AG04450 (cell line): ENCODE data around the gene ITPRIPL2. TPM values are rescaled to one million over a fixed set of nuclear protein-coding genes. Genes with fewer than 3 reads are reported as not detected.

ENCODE experiments used
- CTCF ChIA-PET: fragments of 300-600, 350-600 bp; formaldehyde crosslinking; extraction: SDS; loops from one replicate; lab custom pipeline; 2022; ENCODE audit warnings: antibody characterized with exemption, inconsistent platforms; lab: Charles Lee
- POLR2A ChIA-PET: fragments of 350-600 bp; formaldehyde crosslinking; extraction: SDS; loops from one replicate; lab custom pipeline; 2021; ENCODE audit warnings: antibody characterized with exemption, inconsistent platforms; lab: Yijun Ruan, JAX
- DNase-seq: peaks from one replicate; pipeline ENCODE4 v3.0.0-alpha.2; 2011; ENCODE audit warnings: low read depth, low spot score
- H3K27ac ChIP-seq: one replicate; pipeline ENCODE4 v1.5.1; 2012; ENCODE audit warnings: low read depth, low read length, control low read depth
- H3K27me3 ChIP-seq: one replicate; pipeline ENCODE4 v1.6.0; 2012; ENCODE audit warnings: low read length; ENCODE audit not compliant: control insufficient read depth, insufficient read depth
- H3K4me3 ChIP-seq: 2 replicates; pipeline ENCODE4 v1.5.1; 2011; ENCODE audit warnings: mild to moderate bottlenecking, low read depth, low read length, control low read depth
- H3K9me3 ChIP-seq: 2 replicates; pipeline ENCODE4 v1.5.1; 2012; ENCODE audit warnings: low read length; ENCODE audit not compliant: control insufficient read depth, insufficient read depth
- polyA plus RNA-seq: library from polyadenylated mRNA; depleted of rRNA; stranded (reverse); fragments of >200 nt; gene quantifications from 2 replicates; pipeline ENCODE4 v1.2.3, GENCODE V29; 2011
- TF ChIP-seq, protein P1 (sequence below): IDR thresholded peaks from 2 replicates; pipeline ENCODE4 v1.5.1; 2011; ENCODE audit warnings: low read depth, low read length, control low read depth, inconsistent platforms

Gene ITPRIPL2
- polyA plus RNA-seq, 1 experiment: 16.3 TPM

DNA sequence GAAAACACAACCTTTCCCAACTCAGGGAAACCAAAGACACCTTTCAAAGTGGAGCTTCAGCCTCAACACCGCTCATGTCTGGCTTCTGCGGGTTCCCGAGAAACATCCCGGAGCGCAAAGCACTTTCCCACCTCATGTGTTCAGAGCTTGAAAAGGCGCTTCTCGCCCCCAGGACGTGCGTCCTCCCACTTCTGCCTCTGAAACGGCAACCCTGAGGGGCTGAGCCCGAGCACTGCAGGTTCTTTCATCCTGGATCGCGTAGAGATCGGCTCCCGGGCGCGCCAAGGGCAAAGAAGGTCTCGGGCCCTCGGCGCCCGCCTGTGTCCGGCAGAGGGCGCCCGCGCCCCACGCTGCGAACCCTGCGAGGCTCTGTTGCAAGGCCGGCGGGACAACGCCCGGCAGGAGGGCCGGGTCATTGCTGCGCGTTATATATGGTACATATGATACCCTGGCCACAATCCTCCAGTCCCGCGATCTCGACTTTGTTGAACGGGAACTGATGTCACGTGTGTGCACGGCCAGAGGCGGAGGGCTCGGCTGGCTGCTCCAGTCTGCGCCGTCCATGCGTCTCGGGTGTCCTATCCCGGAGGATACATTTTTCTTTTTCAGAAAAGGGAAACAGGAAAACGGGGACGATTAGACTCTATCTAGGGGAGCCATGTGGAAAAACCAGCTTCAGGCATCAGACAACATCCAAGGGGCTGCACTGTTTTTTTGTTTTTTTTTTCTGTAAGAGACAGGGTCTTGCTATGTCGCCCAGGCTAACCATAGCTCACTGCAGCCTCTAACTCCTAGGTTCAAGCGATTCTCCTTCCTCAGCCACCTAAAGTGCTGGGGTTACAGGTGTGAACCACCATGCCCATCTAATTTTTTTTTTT is 27.2 kb upstream of the ITPRIPL2 start:
- TF ChIP-seq, protein P1, sequence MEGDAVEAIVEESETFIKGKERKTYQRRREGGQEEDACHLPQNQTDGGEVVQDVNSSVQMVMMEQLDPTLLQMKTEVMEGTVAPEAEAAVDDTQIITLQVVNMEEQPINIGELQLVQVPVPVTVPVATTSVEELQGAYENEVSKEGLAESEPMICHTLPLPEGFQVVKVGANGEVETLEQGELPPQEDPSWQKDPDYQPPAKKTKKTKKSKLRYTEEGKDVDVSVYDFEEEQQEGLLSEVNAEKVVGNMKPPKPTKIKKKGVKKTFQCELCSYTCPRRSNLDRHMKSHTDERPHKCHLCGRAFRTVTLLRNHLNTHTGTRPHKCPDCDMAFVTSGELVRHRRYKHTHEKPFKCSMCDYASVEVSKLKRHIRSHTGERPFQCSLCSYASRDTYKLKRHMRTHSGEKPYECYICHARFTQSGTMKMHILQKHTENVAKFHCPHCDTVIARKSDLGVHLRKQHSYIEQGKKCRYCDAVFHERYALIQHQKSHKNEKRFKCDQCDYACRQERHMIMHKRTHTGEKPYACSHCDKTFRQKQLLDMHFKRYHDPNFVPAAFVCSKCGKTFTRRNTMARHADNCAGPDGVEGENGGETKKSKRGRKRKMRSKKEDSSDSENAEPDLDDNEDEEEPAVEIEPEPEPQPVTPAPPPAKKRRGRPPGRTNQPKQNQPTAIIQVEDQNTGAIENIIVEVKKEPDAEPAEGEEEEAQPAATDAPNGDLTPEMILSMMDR: peak; percentile 97
- Histone ChIP-seq H3K27me3 (no peaks in the 10 kb centered on the region), H3K4me3 (peak overlapping the region; percentile 61), H3K27ac (no peak overlapping the region), H3K9me3 (no peaks in the 10 kb centered on the region)
- POLR2A ChIA-PET: interaction anchor here (0.7 to 1.0 kb wide), 3 partner anchors 19 to 288 kb away, joined by 4 to 11 read pairs (median 6); partner anchors contain the start of gene COQ7
- DNase-seq: peak; percentile 84
- CTCF ChIA-PET: interaction anchor here (0.5 to 4.4 kb wide), 62 partner anchors 8 to 661 kb away, joined by 3 to 101 read pairs (median 4); partner anchors contain the start of genes COQ7, ITPRIPL2 and TMC7

DNA sequence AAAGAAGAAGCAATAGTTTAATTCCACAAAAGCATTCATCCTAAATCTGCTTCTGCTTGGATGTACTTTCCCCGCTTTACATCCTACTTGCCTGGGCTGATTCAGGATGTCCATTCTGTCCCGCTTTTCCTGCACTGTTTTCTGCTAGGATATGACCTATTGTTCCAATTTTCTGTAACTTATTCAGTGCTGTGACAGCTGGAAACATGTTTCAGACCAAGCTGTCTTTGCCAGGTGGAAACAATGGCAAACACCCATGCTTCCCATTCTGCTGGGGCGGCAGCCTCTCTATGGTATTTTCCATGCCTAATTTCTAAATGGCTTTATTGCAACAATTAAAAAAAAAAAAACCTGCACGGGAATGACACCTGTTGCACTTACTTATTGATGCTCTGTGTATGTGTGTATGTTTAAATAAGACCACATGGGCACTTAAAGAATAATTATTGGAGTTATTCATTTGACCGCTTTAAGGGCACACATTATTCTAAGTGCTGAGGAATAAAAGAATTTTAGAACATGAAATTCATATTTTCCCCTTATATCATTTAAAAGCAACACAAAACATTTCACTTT is 25.3 kb upstream of the ITPRIPL2 start:
- DNase-seq: no peak
- H3K9me3 ChIP-seq: no peaks in the 10 kb centered on the region
- no peaks in the 10 kb centered on the region for H3K27me3 ChIP-seq
- POLR2A ChIA-PET: no interaction called here
- CTCF ChIA-PET: interaction anchor here (0.6 to 1.0 kb wide), 5 partner anchors 12 to 414 kb away, joined by 3 to 6 read pairs (median 3); no protein-coding TSS in a partner anchor
- TF ChIP-seq, protein P1: no peak
- no peak overlapping the region for H3K4me3 ChIP-seq
- H3K27ac ChIP-seq: no peak overlapping the region

DNA sequence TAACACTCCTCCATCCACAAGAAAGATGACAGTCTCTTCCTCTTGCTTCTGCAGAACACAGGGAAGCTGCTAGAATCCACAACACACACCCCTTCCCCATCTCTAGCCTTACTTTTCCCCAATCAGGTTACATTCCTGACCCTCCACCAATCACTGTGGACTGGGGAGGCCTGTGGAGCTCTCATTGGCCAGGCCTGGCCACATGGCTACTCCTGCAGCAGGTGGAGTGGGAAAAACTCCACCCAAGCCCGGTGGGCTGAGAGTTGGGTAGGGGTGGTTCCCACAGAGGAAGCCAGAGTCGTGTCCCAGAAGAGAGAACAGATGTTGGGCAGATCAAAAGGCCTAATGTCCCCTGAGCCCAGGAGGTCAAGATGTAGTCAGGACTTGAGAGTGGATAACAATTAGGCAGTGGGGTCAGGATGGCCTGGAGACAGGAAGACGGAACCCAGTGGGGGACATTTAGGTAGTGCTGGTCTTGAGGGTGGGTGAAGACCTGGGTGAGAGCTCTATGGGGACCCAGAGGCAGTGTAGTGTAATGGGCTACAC is 24.3 kb upstream of the ITPRIPL2 start:
- DNase-seq: no peak
- POLR2A ChIA-PET: no interaction called here
- CTCF ChIA-PET: no interaction called here
- H3K9me3 ChIP-seq: no peaks in the 10 kb centered on the region
- no peak overlapping the region for H3K27ac ChIP-seq
- H3K4me3 ChIP-seq: no peak overlapping the region
- TF ChIP-seq, protein P1: no peak
- no peaks in the 10 kb centered on the region for H3K27me3 ChIP-seq

DNA sequence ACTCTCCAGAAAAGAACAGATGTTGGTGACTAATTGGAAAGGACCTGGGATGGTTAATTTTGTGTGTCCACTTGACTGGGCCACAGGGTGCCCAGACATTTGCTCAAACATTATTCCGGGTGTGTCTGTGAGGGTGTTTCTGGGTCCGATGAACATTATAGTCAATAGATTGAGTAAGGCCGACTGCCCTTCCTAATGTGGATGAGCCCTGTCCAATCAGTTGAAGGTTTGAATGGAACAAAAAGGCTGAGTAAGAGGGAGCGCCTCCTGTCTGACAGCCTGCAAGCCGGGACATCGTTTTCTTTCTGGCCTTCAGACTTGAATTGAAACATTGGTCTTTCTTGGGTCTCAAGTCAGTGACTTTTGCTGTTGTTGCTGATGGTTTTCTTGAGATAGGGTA is 22.8 kb upstream of the ITPRIPL2 start:
- TF ChIP-seq, protein P1: no peak

More for the DNA sequence above, 22.8 kb upstream of the ITPRIPL2 start:
- POLR2A ChIA-PET: no interaction called here
- CTCF ChIA-PET: no interaction called here
- Histone ChIP-seq H3K9me3 (no peaks in the 10 kb centered on the region), H3K27me3 (no peaks in the 10 kb centered on the region), H3K27ac (no peak overlapping the region), H3K4me3 (no peak overlapping the region)
- DNase-seq: no peak
